ENCODE data around the gene RFX8. TPM values are rescaled to one million over a fixed set of nuclear protein-coding genes. Genes with fewer than 3 reads are reported as not detected.

Gene RFX8
- total and polyA plus RNA-seq, 2 donors (not counting 3 experiments of a cell fraction or from before 2014, with no cell fraction given): 0.21 to 1.00 TPM

- dilution Hi-C loops (cut with MboI; ENCODE audit: extremely low pct_ligation_motif_present, low sequenced_read_pairs) (no loop called here), intact Hi-C loops (cut with micrococcal nuclease) (no loop called here)
- H3K9me3 ChIP-seq (replicated peaks; ENCODE audit: control insufficient read depth, insufficient read depth, low read length): no peaks in the 10 kb centered on the region
- no peak overlapping the region for H3K27ac ChIP-seq (ENCODE audit: insufficient read depth, low read depth, low read length)
- no TSS peak for BruUV-seq (replicated peaks)
- no peak for FAIRE-seq
- no peaks in the 10 kb centered on the region for H3K36me3 ChIP-seq (ENCODE audit: control insufficient read depth in 2 of 2, extremely low read depth in 1 of 2, insufficient read depth in 2 of 2, low read length in 2 of 2)
- no peak overlapping the region for H2AFZ ChIP-seq (ENCODE audit: low read depth, low read length)
- H3K4me3 ChIP-seq (replicated peaks in 1 of 3; ENCODE audit: insufficient read depth in 1 of 3, low read depth in 1 of 3, low read length in 3 of 3): no peak overlapping the region
- POLR2A ChIA-PET: no interaction called here
- H3K9me1 ChIP-seq (replicated peaks; ENCODE audit: control insufficient read depth, extremely low read depth, insufficient read depth, low read length): no peaks in the 10 kb centered on the region
- no peak overlapping the region for H3K4me2 ChIP-seq (ENCODE audit: insufficient read depth, low read length)
- no peak for DNase-seq (ENCODE audit: low read depth, low spot score)
- H3K4me1 ChIP-seq (ENCODE audit: control insufficient read depth, extremely low read depth, insufficient read depth, low read length): no peaks in the 10 kb centered on the region
- no peaks in the 10 kb centered on the region for H3K79me2 ChIP-seq (ENCODE audit: control insufficient read depth, insufficient read depth, low read length)
- H4K20me1 ChIP-seq (replicated peaks; ENCODE audit: control insufficient read depth, extremely low read depth, insufficient read depth, low read length): no peaks in the 10 kb centered on the region
- TF ChIP-seq, protein P1, sequence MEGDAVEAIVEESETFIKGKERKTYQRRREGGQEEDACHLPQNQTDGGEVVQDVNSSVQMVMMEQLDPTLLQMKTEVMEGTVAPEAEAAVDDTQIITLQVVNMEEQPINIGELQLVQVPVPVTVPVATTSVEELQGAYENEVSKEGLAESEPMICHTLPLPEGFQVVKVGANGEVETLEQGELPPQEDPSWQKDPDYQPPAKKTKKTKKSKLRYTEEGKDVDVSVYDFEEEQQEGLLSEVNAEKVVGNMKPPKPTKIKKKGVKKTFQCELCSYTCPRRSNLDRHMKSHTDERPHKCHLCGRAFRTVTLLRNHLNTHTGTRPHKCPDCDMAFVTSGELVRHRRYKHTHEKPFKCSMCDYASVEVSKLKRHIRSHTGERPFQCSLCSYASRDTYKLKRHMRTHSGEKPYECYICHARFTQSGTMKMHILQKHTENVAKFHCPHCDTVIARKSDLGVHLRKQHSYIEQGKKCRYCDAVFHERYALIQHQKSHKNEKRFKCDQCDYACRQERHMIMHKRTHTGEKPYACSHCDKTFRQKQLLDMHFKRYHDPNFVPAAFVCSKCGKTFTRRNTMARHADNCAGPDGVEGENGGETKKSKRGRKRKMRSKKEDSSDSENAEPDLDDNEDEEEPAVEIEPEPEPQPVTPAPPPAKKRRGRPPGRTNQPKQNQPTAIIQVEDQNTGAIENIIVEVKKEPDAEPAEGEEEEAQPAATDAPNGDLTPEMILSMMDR (IDR thresholded peaks at IDR 0.05; ENCODE audit: extremely low read depth in 1 of 2, insufficient read depth in 1 of 2, low read depth in 1 of 2, low read length in 2 of 2): no peak
- TF ChIP-seq POLR2A (IDR thresholded peaks at IDR 0.05; ENCODE audit: low read depth, low read length): no peak
- no peak for TF ChIP-seq POLR2AphosphoS5 (IDR thresholded peaks at IDR 0.05; ENCODE audit: insufficient read depth, low read depth, low read length)
- no peak for TF ChIP-seq JUN (IDR thresholded peaks at IDR 0.05; ENCODE audit: borderline replicate concordance, insufficient read depth, insufficient read length, low read depth)
- no peak for TF ChIP-seq MYC (IDR thresholded peaks at IDR 0.05; ENCODE audit: low read depth, low read length)
- no peak for TF ChIP-seq EZH2 (IDR thresholded peaks at IDR 0.05; ENCODE audit: borderline replicate concordance, low read depth, low read length, severe bottlenecking)
- TF ChIP-seq, protein P2, sequence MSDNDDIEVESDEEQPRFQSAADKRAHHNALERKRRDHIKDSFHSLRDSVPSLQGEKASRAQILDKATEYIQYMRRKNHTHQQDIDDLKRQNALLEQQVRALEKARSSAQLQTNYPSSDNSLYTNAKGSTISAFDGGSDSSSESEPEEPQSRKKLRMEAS (IDR thresholded peaks at IDR 0.05; ENCODE audit: insufficient read depth, insufficient read length): no peak
- TF ChIP-seq GATA2 (IDR thresholded peaks at IDR 0.05; ENCODE audit: insufficient read depth, insufficient read length, low read depth, low read length): no peak
- no peak for TF ChIP-seq FOS (IDR thresholded peaks at IDR 0.05; ENCODE audit: borderline replicate concordance, insufficient read depth, low read length)
- peaks cover 12 to 20% of the 10 kb centered on the region in 2 experiments for H3K27me3 ChIP-seq (ENCODE audit: control insufficient read depth in 2 of 2, insufficient read depth in 2 of 2, low read length in 2 of 2)
- no peak overlapping the region for H3K9ac ChIP-seq (replicated peaks; ENCODE audit: extremely low read depth, insufficient read depth, low read length)
- CTCF ChIA-PET: interaction anchor here (1.1 kb wide), 1 partner anchor 18 kb away, joined by 3 read pairs; no protein-coding TSS in a partner anchor
Measured at GRCh38 chr2:101360232-101360631, 114.7 kb downstream of the RFX8 start.

Data from endothelial cell of umbilical vein (primary cell).